NCI-H748 (cell line): Measurements from ENCODE around the gene CCBE1.
"Not testable (repeated sequence)": the region's sequence is repeated elsewhere in the genome, so short reads cannot be mapped to it uniquely, and the experiment has no call there.

ENCODE experiments used
- DNase-seq: peaks from one replicate; lab custom pipeline; 2025; ENCODE audit not compliant: unreplicated experiment; lab: John Stamatoyannopoulos, UW

The CCBE1 gene

DNA sequence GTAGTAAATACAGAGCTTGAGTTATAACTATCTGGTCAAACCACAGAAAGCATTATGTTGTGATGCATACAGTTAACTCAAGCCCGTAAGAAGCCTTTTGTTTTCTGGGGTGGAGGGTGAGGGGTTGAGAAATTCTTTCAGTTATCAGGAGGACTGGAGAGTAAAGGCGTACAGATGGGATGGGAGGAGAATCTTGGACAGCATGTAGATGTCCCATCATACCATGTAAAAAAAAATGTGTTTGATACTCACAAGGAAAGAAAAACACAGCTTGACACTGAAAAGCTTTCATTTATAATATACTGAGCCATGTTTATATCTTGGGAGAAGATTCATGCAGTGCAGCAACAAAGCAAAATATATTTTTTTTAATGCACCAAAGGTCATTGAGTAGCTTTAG is 12.4 kb downstream of the CCBE1 start:
- no peak for DNase-seq

DNA sequence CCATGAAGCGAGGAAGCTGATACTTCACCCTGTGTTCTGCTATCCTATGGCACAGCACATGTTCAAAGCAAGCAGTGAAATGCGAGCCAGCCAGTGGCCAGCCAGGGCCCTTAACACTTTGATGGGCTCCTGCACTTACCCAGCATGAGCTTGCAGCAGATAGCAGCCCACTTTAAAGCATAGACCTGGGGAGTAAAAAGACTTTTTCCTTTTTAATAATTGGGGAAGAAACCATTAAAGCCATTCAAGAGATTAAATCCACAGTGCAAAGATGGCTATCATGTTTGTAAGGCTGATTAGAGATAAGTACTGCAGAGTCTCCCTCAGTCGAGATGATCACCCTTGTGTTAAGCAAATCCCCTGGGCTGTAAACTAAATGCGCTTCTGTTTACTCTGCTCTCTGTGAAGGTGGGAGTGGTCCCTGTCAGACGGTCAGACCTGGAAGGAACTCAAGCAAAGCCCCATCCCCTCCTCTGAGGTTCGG is 15.7 kb downstream of the CCBE1 start:
- peak; percentile 65 for DNase-seq

DNA sequence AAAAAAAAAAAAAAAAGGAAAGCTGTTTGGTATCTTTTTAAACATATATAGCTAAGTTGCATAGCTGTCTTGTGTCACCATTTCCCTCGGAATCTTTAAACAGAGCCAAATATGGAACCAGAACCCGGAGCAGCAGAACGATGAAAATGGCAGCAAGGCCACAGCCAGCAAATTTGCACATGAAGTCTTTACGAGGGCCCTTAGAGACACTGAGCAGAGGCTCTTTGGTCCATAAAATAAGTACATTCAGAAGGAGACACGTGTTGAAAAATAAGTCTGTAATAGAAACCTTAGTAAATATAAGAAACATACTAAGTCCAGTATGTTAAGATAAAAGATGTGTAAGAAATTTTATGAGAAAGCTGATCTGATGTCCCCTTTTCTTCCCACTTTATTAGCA is 16.2 kb downstream of the CCBE1 start:
- no peak for DNase-seq

DNA sequence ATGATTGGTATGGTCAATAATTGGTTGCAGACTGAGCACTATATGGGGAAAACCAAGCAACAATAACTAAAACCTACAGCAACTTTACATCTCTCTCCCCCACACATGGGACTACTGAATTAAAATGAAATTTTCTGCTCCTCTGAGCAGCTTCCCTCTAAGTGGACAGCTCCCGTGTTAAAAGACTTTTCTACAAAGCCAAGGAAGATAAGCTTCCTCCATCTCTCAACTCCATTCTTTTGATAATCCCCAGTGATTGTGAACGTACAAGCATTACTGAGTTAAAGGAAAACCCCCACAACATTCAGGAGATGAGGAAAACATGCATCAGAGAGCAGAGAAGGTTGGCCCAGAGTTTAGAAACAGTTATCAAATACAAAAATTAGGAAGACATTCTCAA is 21.9 kb downstream of the CCBE1 start:
- no peak for DNase-seq

DNA sequence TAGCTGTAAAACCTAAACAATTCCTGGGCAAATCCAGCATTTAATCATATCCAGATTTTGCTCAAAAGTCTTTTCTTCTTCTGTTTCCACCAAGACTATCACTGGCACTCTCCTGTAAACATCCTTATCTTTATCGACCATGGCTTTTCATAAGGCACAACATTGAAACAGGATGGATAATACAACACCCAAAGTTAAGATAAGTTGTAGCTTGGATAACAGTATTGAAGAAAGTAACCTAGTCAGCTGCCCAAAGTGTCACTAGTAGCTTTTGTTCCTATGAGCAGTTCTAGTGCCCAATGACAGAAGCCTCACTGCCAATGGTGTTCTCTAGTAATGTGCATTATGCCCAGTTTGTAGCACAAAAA is 22.3 kb downstream of the CCBE1 start:
- no peak for DNase-seq

DNA sequence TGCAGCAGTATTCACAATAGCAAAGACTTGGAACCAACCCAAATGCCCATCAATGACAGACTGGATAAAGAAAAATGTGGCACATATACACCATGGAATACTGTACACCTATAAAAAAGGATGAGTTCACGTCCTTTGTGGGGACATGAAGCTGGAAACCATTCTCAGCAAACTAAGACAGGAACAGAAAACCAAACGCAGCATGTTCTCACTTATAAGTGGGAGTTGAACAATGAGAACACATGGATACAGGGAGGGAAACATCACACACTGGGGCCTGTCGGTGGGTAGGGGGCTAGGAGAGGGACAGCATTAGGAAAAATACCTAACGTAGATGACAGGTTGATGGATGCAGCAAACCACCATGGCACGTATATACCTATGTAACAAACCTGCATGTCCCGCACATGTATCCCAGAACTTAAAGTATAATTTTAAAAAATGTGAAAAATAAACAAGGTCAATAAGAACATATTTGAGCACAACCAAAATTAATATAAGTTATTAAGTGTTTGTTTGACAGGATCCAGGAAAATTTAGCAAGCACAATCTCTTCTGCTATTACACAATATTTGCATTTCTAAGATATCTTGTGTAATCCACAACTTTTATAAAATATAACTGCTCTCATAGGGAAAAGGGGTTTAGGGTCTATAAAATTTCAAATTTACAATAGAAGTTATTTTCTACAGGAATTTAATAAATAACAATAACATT is 22.9 kb downstream of the CCBE1 start:
- DNase-seq, result no peak

DNA sequence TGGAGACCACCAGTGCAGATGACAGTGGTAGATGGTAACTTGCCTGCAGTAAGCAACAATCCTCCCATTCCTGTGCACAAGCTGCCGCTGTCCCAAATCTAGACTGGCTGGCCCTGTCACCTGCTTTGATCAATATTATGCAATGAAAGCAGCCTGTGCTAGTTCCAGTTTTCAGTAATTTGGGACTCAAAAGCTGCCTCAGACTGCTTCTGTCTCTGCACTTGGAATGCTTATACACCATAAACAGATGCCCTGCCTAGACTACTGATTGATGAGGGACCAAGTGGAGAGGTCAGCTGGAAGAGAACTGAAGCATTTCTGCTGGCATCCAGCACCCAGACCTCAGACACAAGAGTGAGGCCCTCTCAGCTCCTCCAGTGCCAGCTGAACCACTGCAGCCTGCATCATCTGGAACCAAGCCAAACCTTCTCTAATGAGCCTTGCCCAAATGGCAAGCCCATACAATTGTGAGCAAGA is 24.9 kb downstream of the CCBE1 start:
- peak; percentile 62 for DNase-seq

DNA sequence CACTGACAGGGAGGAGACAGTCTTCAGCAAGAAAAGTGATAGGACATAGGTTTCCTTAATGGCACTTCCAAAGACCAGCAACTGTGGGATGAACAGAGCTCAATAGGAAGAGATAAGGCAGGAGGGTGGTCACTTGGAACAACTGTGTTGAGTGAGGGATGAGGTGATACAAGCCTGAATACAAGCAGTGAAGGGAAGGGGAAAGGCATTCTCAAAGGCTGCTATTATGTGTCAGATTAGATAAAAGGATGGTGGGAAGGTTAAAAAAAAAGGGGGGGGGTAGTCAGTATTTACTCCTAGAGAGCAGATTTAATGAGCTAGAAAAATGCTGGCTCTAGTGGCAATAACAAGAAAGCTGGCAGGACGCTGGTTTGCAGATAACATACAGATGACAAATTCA is 25.7 kb downstream of the CCBE1 start:
- no peak for DNase-seq

DNA sequence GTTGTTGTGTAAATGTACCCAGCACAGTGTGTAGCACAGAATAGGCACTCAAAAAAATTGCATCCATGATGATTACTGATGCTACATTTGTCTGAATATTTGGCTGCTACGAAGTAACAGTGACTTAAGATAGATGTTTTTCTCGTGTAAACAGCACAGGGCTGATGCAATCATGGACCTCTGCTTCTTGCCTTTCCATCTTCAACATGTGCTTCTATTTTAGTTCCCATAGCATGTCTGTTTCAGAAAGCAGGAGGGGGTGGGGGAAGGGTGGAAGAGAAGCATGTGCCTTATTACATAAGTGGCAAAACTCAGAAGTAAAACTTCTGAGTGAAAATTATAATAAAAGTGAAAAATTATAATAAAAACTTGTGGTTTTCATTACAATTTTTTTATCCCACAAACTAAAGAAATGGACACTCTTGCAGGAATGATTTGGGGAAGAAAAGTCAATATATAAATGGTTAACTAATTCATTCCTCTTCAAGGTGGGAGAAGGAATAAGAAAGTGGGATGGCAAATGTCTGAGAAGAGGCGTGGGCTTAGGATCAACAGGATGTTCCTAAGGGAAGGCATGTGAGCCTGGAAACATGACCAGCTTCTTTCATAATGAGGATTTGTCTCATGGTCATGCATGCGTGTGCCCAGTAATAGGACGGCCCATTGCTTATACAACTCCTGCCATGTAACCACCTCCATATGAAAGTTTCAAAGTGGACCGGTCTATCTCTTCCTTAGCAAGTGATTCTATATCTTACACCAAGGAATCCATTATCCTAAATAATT is 27.2 kb downstream of the CCBE1 start:
- no peak for DNase-seq

DNA sequence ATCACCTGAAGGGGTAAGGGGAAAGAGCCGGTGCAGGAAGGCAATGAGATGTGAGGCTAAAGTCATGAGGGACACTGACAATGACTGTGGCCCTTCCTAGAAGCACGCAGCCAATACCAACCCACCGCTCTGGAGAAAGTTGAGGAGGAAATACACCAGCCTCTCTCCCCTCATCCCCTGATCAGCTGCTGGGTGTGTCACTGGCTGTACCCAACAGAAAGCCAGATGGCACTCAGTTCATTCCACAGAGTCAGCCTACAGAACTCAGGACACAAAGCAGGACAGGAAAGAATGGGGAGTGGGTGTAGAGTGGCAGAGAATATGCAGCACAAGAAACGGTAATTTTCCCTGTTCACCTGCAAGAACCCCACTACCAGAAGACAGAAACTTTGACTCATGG is 29.7 kb downstream of the CCBE1 start:
- no peak for DNase-seq

DNA sequence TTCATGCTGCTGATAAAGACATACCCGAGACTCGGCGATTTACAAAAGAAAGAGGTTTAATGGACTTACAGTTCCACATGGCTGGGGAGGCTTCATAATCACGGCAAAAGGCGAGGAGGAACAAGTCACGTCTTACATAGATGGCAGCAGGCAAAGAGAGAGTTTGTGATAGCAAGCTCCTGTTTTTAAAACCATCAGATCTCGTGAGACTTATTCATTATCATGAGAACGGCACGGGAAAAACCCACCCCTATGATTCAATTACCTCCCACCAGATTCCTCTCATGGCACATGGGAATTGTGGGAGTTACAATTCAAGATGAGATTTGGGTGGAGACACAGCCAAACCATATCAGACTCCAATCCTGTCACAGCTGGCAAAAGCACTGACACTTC is 31.2 kb downstream of the CCBE1 start:
- not testable (repeated sequence) for DNase-seq

DNA sequence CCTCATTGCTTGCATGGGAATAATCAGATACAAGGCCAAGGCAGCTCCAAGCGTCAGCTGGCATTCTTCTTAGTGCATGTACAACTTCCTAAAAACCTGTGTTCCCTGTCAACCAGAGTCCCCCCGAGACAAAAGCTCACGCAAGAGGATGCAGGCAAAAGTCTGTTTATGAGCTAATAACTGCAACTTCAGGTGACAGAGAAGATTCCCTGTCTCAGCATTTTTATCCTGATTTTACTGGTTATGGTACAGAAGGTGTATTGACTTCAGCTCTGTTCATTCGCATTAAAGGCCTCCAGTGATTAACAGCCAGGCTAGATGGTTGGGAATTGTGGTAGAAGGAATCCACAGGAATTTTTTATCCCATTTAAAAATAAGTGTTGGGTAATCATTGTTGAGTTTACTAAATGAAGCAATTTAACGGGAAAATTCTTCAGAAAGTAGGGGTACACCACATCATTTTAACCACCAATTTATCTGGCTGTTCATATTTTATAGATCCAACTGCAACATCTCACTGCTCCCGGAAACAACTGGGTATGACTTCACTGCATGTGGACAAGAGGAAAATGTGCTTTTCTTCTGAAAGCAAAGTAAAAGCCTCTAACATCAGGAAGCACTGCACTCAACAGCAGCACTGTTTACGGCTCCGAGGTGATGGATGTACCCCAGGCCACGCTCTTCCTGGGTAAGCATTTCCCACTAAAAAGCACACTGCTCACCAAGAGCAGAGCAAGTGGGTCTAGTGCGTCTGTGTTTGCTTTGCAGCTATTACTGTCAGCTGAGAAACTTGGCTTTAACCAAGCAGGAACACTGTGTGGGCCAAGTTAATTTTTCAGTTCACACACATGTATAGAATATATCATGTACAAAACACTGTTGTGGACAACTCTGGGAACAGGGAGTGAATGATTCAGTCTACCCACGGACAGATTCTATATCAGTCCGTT is 31.9 kb downstream of the CCBE1 start:
- no peak for DNase-seq

DNA sequence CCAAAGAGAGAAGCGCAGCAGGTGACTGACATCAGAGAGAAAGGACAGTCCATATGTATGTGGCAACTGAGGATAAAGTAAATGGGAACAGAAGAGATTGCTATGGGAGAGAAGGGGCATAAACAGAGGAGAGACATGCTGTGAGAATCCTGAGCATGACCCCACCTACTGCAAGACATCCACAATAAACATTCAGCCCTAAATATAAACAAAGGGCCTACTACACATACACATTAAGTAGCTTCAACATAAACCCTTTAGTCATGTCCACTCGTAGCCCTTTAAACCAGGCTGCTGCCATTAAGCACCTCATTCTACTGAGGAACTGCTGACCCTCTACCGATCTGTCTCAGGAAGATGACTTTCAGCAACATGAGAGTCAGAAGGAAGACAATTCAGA is 32.9 kb downstream of the CCBE1 start:
- DNase-seq, result no peak

DNA sequence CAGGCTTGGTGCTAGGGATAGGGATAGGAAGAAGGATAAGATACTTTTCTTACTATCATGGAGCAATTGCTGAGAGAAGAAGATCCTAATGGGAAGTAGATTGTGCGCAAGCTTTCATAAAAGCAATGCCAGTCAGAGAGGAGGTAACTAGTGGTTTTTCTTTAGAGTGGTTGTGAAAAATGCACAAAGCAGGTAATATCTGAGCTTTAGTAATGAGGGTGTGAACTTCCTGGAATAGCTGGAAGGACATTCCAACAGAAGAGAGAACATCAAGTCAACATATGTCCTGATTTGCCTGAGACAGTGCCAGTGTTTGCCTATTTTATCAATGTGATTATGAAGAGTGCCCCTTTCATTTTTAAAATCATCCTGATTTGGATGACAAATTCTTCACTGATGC is 34.1 kb downstream of the CCBE1 start:
- no peak for DNase-seq

DNA sequence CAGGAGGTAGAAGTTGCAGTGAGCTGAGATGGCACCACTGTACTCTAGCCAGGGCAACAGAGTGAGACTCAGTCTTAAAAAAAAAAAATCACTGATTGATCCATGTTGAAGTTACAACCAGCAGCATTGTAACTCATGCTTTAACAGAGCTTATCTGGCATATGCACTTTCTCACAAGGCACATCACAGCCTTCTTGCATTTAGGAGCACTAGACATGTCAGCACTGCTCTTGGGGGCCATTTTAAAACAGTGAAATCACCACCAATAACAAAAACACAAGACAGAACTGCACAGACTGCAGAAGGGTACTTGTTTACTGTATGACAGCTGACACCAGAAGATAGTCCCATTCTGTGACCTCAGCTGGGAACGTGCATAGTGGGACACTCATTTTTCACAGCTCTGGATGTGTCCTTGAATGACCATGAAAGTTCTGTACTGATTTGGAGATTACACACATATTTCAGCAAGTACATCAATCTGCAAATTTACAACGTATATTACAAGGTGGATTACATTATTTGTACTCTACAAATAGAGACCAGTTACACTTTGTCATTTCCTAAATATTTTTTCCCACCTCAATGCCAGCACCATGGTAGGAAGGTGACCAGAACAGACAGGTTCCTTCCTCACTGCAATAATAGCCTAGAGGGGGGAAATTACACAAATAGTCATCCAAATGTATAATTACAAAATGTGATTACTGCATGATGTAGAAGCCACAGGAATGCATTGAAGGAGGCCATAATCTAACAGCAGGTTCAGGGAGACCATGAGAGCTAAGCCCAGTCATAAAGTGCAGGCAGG is 35.1 kb downstream of the CCBE1 start:
- DNase-seq, result no peak

DNA sequence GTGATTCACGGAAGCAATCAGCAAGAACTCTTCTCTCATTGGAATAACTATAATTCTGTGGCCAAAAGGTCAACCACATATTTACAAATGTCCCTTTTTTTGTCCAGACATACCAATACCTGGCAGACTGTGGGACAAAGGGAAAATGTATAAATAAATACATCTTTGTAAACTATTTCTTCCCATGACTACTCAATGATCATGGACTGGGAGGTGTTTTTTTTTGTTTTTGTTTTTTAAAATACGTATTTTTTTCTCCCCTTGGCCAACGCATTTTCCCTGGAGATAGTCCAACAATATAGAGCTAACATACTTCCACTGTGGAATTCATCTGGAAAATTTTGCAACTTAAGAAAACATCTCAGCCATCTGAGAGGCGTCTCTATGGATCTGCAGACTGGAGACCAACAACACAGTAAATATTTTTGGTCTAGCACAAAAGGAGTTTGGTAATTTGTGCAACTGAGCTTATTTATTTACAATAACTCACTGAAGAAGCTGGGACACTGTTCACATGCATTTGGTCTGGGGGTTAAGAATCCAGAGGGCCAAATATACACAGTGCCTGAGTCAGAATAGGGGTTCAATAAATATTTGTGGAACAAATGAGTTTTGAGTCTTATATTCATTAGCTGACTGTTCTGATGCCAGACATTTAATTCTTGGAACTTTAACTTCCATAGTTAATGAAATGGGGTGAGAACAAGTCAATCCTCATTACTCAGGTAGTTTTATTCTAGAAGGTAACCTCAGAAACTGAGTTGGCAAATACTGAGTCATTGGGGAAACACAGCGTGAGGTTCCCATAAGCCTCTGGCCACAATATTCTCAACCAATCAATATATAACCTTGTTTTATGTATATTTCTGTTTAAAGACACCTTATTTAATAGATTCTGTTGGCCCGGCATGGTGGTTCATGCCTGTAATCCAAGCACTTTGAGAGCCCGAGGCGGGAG is 36.2 kb downstream of the CCBE1 start:
- no peak for DNase-seq

DNA sequence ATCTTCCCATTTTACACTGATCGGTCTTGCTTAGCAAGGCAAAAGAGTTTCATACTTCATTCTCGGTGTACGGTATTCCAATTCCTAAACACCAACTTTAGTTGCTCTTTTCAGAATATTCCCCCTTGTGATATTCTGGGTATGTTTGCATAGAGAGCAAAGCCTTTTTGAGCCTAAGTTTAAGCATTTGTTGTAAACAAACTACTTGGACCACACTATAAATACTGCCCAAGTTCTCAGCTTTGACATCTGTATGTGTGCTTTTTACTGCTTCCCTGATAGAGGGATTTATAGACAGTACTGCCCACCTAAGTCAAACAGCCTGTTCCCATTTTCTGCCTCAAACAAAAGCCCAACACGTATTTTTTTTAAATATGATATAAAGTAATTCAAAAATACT is 36.9 kb downstream of the CCBE1 start:
- no peak for DNase-seq

DNA sequence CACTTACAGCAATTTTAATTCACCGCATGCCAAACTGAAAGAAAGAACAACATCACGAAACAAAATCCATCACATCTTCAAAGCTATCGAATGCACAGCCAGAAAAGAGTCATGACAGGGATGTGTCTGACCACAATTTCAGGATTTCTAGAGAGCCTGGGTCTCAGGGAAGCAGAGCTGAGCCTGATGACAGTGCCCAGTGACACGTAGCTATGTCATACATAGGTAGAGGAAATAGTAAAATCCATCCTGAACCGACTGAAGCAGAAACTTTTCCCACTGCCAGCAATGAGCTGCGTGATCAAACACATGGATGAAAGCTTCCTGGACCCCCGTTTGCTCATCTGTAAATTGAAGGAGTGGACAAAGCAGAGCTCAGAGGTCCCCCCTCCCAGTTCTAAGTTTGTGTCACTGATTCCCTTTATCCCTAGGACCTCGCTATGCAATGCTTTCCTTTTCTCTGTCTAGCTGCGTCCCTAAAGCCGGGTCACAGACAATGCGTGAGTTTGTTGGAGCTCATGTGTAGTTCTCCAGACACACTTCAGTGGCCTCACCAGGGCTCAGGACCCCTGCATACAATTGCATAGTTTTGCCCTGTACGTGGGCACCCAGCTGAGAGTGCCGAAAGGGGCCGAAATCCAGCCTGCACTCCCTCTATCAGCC is 37.6 kb downstream of the CCBE1 start:
- DNase-seq, result no peak

DNA sequence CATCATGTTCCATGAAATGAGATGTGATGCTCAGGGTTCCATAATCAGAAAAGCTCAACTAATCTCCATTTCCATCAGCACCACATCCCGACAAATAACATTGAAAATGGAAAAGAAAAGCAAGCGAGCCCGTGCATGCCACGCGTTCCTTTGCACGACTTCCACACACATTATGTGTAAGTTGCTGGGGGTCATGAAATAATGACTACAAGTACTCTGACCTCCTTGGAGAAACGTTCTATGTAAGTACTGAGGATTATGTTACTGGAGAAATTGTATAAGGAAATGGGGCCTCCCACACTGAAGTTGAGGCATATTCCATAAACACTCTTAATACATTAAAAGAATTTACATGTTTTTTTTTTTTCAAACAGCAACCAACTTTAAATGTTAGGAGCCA is 38.3 kb downstream of the CCBE1 start:
- DNase-seq, result no peak
